Ishikawa (cell line): Measurements from ENCODE around the gene NT5E.

Experiments used
- EP300 ChIP-seq: IDR thresholded peaks from 2 replicates; pipeline ENCODE4 v1.6.1; 2012; ENCODE audit warnings: borderline replicate concordance
- FOXM1 ChIP-seq: IDR thresholded peaks from 2 replicates; pipeline ENCODE4 v1.6.1; 2012; ENCODE audit warnings: low read depth, borderline replicate concordance
- RAD21 ChIP-seq: IDR thresholded peaks from 2 replicates; pipeline ENCODE4 v1.6.1; 2012; ENCODE audit warnings: low read depth
- YY1 ChIP-seq: IDR thresholded peaks from 2 replicates; pipeline ENCODE4 v1.6.1; 2012; ENCODE audit warnings: low read depth
- TF ChIP-seq, protein P1 (sequence below): IDR thresholded peaks from 2 replicates; pipeline ENCODE4 v1.6.1; 2012
- TF ChIP-seq, protein P2 (sequence below): IDR thresholded peaks from 2 replicates; pipeline ENCODE4 v1.6.1; 2012

- TF ChIP-seq, protein P1, sequence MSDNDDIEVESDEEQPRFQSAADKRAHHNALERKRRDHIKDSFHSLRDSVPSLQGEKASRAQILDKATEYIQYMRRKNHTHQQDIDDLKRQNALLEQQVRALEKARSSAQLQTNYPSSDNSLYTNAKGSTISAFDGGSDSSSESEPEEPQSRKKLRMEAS = no peak
- TF ChIP-seq, protein P2, sequence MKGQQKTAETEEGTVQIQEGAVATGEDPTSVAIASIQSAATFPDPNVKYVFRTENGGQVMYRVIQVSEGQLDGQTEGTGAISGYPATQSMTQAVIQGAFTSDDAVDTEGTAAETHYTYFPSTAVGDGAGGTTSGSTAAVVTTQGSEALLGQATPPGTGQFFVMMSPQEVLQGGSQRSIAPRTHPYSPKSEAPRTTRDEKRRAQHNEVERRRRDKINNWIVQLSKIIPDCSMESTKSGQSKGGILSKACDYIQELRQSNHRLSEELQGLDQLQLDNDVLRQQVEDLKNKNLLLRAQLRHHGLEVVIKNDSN = no peak
- TF ChIP-seq RAD21 (no peak), FOXM1 (no peak), YY1 (no peak), EP300 (no peak)
Observed at GRCh38 chr6:85436411-85436810, 13.5 kb upstream of the NT5E start.
